ENCODE measurements around the gene DIAPH2. TPM values are rescaled to one million over a fixed set of nuclear protein-coding genes. Genes with fewer than 3 reads are reported as not detected.

DIAPH2 gene
- total and polyA plus RNA-seq, 2 donors (not counting 1 experiment from before 2014, with no cell fraction given), result 16.8 to 18.5 TPM

GRCh38 chrX:97224148-97224547 lies 539.5 kb downstream of the DIAPH2 start:
- no peaks in the 10 kb centered on the region for H3K9me3 ChIP-seq (ENCODE audit: control insufficient read depth, insufficient read depth, low read depth, low read length)
- H2AFZ ChIP-seq (ENCODE audit: low read length), result no peak overlapping the region
- no peak for DNase-seq (ENCODE audit: low read depth in 2 of 2)
- H3K4me2 ChIP-seq (ENCODE audit: extremely low read depth, insufficient read depth, low read length), result no peak overlapping the region
- no peaks in the 10 kb centered on the region for H3K36me3 ChIP-seq (ENCODE audit: control insufficient read depth, insufficient read depth, low read length)
- no peak overlapping the region for H3K9ac ChIP-seq (ENCODE audit: insufficient read depth, low read length)
- no peaks in the 10 kb centered on the region for H3K79me2 ChIP-seq (ENCODE audit: control insufficient read depth, insufficient read depth, low read length)
- H3K27ac ChIP-seq (ENCODE audit: insufficient read depth, low read length), result no peak overlapping the region
- H3K4me1 ChIP-seq (ENCODE audit: control insufficient read depth, extremely low read depth, insufficient read depth, low read length), result no peaks in the 10 kb centered on the region
- H3K27me3 ChIP-seq (ENCODE audit: control insufficient read depth, insufficient read depth, low read length), result no peaks in the 10 kb centered on the region
- H4K20me1 ChIP-seq (ENCODE audit: control insufficient read depth, extremely low read depth, insufficient read depth, low read length), result no peaks in the 10 kb centered on the region
- H3K4me3 ChIP-seq (replicated peaks in 1 of 4; ENCODE audit: control extremely low read depth in 1 of 4, insufficient read depth in 1 of 4, low read depth in 3 of 4, low read length in 4 of 4), result no peak overlapping the region
- no peak for TF ChIP-seq CTCF (conservative IDR thresholded peaks at IDR 0.05 in 1 of 2, IDR thresholded peaks at IDR 0.05 in 1 of 2; ENCODE audit: low read depth in 1 of 2, low read length in 2 of 2)
- TF ChIP-seq EZH2 (IDR thresholded peaks at IDR 0.05; ENCODE audit: low read length, missing control alignments), result no peak

GRCh38 chrX:97229318-97229717 lies 544.7 kb downstream of the DIAPH2 start:
- Histone ChIP-seq H3K4me1 (ENCODE audit: control insufficient read depth, extremely low read depth, insufficient read depth, low read length) (no peaks in the 10 kb centered on the region), H3K36me3 (ENCODE audit: control insufficient read depth, insufficient read depth, low read length) (no peaks in the 10 kb centered on the region), H4K20me1 (ENCODE audit: control insufficient read depth, extremely low read depth, insufficient read depth, low read length) (no peaks in the 10 kb centered on the region), H2AFZ (ENCODE audit: low read length) (no peak overlapping the region), H3K4me3 (replicated peaks in 1 of 4; ENCODE audit: control extremely low read depth in 1 of 4, insufficient read depth in 1 of 4, low read depth in 3 of 4, low read length in 4 of 4) (no peak overlapping the region), H3K79me2 (ENCODE audit: control insufficient read depth, insufficient read depth, low read length) (no peaks in the 10 kb centered on the region), H3K27ac (ENCODE audit: insufficient read depth, low read length) (no peak overlapping the region), H3K4me2 (ENCODE audit: extremely low read depth, insufficient read depth, low read length) (no peak overlapping the region), H3K27me3 (ENCODE audit: control insufficient read depth, insufficient read depth, low read length) (no peaks in the 10 kb centered on the region), H3K9me3 (ENCODE audit: control insufficient read depth, insufficient read depth, low read depth, low read length) (no peaks in the 10 kb centered on the region), H3K9ac (ENCODE audit: insufficient read depth, low read length) (no peak overlapping the region)
- TF ChIP-seq CTCF (conservative IDR thresholded peaks at IDR 0.05 in 1 of 2, IDR thresholded peaks at IDR 0.05 in 1 of 2; ENCODE audit: low read depth in 1 of 2, low read length in 2 of 2), result no peak
- no peak for TF ChIP-seq EZH2 (IDR thresholded peaks at IDR 0.05; ENCODE audit: low read length, missing control alignments)
- no peak for DNase-seq (ENCODE audit: low read depth in 2 of 2)

- no peak for DNase-seq (ENCODE audit: low read depth in 2 of 2)
- H3K9me3 ChIP-seq (ENCODE audit: control insufficient read depth, insufficient read depth, low read depth, low read length), result no peaks in the 10 kb centered on the region
- no peak for TF ChIP-seq EZH2 (IDR thresholded peaks at IDR 0.05; ENCODE audit: low read length, missing control alignments)
- TF ChIP-seq CTCF (conservative IDR thresholded peaks at IDR 0.05 in 1 of 2, IDR thresholded peaks at IDR 0.05 in 1 of 2; ENCODE audit: low read depth in 1 of 2, low read length in 2 of 2), result no peak
- H3K79me2 ChIP-seq (ENCODE audit: control insufficient read depth, insufficient read depth, low read length), result no peaks in the 10 kb centered on the region
- H3K4me1 ChIP-seq (ENCODE audit: control insufficient read depth, extremely low read depth, insufficient read depth, low read length), result no peaks in the 10 kb centered on the region
- no peaks in the 10 kb centered on the region for H4K20me1 ChIP-seq (ENCODE audit: control insufficient read depth, extremely low read depth, insufficient read depth, low read length)
- H2AFZ ChIP-seq (ENCODE audit: low read length), result no peak overlapping the region
- no peak overlapping the region for H3K4me3 ChIP-seq (replicated peaks in 1 of 4; ENCODE audit: control extremely low read depth in 1 of 4, insufficient read depth in 1 of 4, low read depth in 3 of 4, low read length in 4 of 4)
- H3K36me3 ChIP-seq (ENCODE audit: control insufficient read depth, insufficient read depth, low read length), result no peaks in the 10 kb centered on the region
- no peak overlapping the region for H3K27ac ChIP-seq (ENCODE audit: insufficient read depth, low read length)
- H3K9ac ChIP-seq (ENCODE audit: insufficient read depth, low read length), result no peak overlapping the region
- H3K4me2 ChIP-seq (ENCODE audit: extremely low read depth, insufficient read depth, low read length), result no peak overlapping the region
- H3K27me3 ChIP-seq (ENCODE audit: control insufficient read depth, insufficient read depth, low read length), result no peaks in the 10 kb centered on the region
Observed at GRCh38 chrX:97230948-97231347, 546.3 kb downstream of the DIAPH2 start.

All from fibroblast of lung (primary cell).